ENCODE data around the gene ATP8B1.

Gene ATP8B1

DNA sequence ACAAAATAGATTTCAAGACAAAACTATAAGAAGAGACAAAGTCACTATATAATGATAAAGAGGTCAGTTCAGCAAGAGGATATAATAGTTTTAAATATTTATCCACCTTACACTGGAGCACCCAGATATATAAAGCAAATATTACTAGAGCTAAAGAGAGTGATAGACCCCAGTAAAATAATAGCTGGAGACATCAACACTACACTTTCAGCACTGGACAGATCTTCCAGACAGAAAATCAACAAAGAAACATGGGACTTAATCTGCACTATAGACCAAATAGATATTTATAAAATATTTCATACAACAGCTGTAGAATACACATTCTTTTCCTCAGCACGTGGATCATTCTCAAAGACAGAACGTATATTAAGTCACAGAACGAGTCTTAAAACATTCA is 86.6 kb downstream of the ATP8B1 start:
- Histone ChIP-seq H3K4me1 (ENCODE audit: insufficient read depth, low read length, poor library complexity, severe bottlenecking) (peaks cover 8% of the 10 kb centered on the region), H3K36me3 (ENCODE audit: insufficient read depth, low read length) (no peaks in the 10 kb centered on the region), H3K79me2 (ENCODE audit: insufficient read depth, low read length) (no peaks in the 10 kb centered on the region), H3K4me3 (ENCODE audit: low read length, poor library complexity, severe bottlenecking) (no peak overlapping the region), H4K20me1 (ENCODE audit: insufficient read depth, low read length, poor library complexity, severe bottlenecking) (no peaks in the 10 kb centered on the region), H3K27me3 (ENCODE audit: insufficient read depth, low read length, poor library complexity, severe bottlenecking) (no peaks in the 10 kb centered on the region), H2AFZ (ENCODE audit: low read length) (no peak overlapping the region), H3K9me2 (replicated peaks; ENCODE audit: low read depth, low read length) (no peaks in the 10 kb centered on the region), H3F3A (ENCODE audit: low read depth) (no peaks in the 10 kb centered on the region), H3K9ac (ENCODE audit: low read depth, low read length, poor library complexity, severe bottlenecking) (no peak overlapping the region), H3K9me3 (ENCODE audit: insufficient read depth, low read depth, low read length) (no peaks in the 10 kb centered on the region), H3K4me2 (ENCODE audit: low read depth, low read length, poor library complexity, severe bottlenecking) (no peak overlapping the region)
- TF ChIP-seq, protein P1, sequence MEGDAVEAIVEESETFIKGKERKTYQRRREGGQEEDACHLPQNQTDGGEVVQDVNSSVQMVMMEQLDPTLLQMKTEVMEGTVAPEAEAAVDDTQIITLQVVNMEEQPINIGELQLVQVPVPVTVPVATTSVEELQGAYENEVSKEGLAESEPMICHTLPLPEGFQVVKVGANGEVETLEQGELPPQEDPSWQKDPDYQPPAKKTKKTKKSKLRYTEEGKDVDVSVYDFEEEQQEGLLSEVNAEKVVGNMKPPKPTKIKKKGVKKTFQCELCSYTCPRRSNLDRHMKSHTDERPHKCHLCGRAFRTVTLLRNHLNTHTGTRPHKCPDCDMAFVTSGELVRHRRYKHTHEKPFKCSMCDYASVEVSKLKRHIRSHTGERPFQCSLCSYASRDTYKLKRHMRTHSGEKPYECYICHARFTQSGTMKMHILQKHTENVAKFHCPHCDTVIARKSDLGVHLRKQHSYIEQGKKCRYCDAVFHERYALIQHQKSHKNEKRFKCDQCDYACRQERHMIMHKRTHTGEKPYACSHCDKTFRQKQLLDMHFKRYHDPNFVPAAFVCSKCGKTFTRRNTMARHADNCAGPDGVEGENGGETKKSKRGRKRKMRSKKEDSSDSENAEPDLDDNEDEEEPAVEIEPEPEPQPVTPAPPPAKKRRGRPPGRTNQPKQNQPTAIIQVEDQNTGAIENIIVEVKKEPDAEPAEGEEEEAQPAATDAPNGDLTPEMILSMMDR (conservative IDR thresholded peaks at IDR 0.05; ENCODE audit: low read length): no peak
- no peak for TF ChIP-seq EZH2phosphoT487 (IDR thresholded peaks at IDR 0.05; ENCODE audit: borderline replicate concordance)

DNA sequence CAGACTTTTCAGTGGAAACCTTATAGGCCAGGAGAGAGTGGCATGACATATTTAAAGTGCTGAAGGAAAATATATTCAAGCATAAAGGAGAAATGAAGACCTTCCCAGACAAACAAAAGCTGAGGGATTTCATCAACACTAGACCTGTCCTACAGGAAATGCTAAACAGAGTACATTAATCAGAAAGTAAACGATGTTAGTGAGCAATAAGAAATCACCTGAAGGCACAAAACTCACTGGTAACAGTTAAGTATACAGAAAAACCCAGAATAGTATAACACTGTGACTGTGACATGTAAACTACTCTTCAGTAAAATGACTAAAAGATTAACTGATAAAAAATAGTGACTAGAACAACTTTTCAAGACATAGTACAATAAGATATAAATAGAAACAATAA is 87.4 kb downstream of the ATP8B1 start:
- peaks cover 8% of the 10 kb centered on the region for H3K4me1 ChIP-seq (ENCODE audit: insufficient read depth, low read length, poor library complexity, severe bottlenecking)
- no peaks in the 10 kb centered on the region for H3K36me3 ChIP-seq (ENCODE audit: insufficient read depth, low read length)
- H3K9me3 ChIP-seq (ENCODE audit: insufficient read depth, low read depth, low read length): no peaks in the 10 kb centered on the region
- TF ChIP-seq, protein P1 (conservative IDR thresholded peaks at IDR 0.05; ENCODE audit: low read length): no peak
- TF ChIP-seq EZH2phosphoT487 (IDR thresholded peaks at IDR 0.05; ENCODE audit: borderline replicate concordance): no peak
- no peak overlapping the region for H2AFZ ChIP-seq (ENCODE audit: low read length)
- H3K4me2 ChIP-seq (ENCODE audit: low read depth, low read length, poor library complexity, severe bottlenecking): peak overlapping the region; percentile 18
- no peaks in the 10 kb centered on the region for H3K79me2 ChIP-seq (ENCODE audit: insufficient read depth, low read length)
- no peaks in the 10 kb centered on the region for H3K9me2 ChIP-seq (replicated peaks; ENCODE audit: low read depth, low read length)
- H3K4me3 ChIP-seq (ENCODE audit: low read length, poor library complexity, severe bottlenecking): no peak overlapping the region
- H3F3A ChIP-seq (ENCODE audit: low read depth): no peaks in the 10 kb centered on the region
- no peaks in the 10 kb centered on the region for H4K20me1 ChIP-seq (ENCODE audit: insufficient read depth, low read length, poor library complexity, severe bottlenecking)
- H3K27me3 ChIP-seq (ENCODE audit: insufficient read depth, low read length, poor library complexity, severe bottlenecking): no peaks in the 10 kb centered on the region
- H3K9ac ChIP-seq (ENCODE audit: low read depth, low read length, poor library complexity, severe bottlenecking): no peak overlapping the region

DNA sequence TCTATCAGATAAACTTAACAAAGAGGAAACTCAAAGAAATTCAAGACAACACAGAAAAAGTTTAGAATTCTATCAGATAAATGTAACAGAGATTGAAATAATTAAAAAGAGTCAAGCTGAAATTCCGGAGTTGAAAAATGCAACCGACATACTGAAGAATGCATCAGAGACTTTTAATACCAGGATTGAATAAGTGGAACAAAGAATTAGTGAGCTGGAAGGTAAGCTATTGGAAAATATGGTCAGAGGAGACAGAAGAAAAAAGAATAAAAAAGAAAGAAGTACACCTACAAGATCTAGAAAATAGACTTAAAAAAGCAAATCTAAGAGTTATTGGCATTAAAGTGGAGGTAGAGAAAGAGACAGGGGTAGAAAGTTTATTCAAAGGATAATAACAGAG is 88.0 kb downstream of the ATP8B1 start:
- Histone ChIP-seq H3K27me3 (ENCODE audit: insufficient read depth, low read length, poor library complexity, severe bottlenecking) (no peaks in the 10 kb centered on the region), H3K36me3 (ENCODE audit: insufficient read depth, low read length) (no peaks in the 10 kb centered on the region), H3K9me2 (replicated peaks; ENCODE audit: low read depth, low read length) (no peaks in the 10 kb centered on the region), H3K9me3 (ENCODE audit: insufficient read depth, low read depth, low read length) (no peaks in the 10 kb centered on the region), H3K9ac (ENCODE audit: low read depth, low read length, poor library complexity, severe bottlenecking) (no peak overlapping the region), H3K4me2 (ENCODE audit: low read depth, low read length, poor library complexity, severe bottlenecking) (no peak overlapping the region), H3K4me1 (ENCODE audit: insufficient read depth, low read length, poor library complexity, severe bottlenecking) (peaks cover 8% of the 10 kb centered on the region), H3K79me2 (ENCODE audit: insufficient read depth, low read length) (no peaks in the 10 kb centered on the region), H3F3A (ENCODE audit: low read depth) (no peaks in the 10 kb centered on the region), H3K4me3 (ENCODE audit: low read length, poor library complexity, severe bottlenecking) (no peak overlapping the region), H2AFZ (ENCODE audit: low read length) (no peak overlapping the region), H4K20me1 (ENCODE audit: insufficient read depth, low read length, poor library complexity, severe bottlenecking) (no peaks in the 10 kb centered on the region)
- TF ChIP-seq EZH2phosphoT487 (IDR thresholded peaks at IDR 0.05; ENCODE audit: borderline replicate concordance): no peak
- TF ChIP-seq, protein P1 (conservative IDR thresholded peaks at IDR 0.05; ENCODE audit: low read length): no peak

All from Loucy (cell line).